Measurements from ENCODE around the gene ATIC. TPM values are rescaled to one million over a fixed set of nuclear protein-coding genes. Genes with fewer than 3 reads are reported as not detected.

ATIC gene
- total and polyA plus RNA-seq, 11 donors: 16.8 to 108 (median 49.6) TPM

GRCh38 chr2:215375467-215375830, 63.6 kb downstream of the ATIC start:
- Histone ChIP-seq H3K27me3 (no peaks in the 10 kb centered on the region), H3K4me1 (no peaks in the 10 kb centered on the region), H3K4me3 (no peak overlapping the region), H3K27ac (no peak overlapping the region), H3K36me3 (peaks cover 0 to 100% (median 90%) of the 10 kb centered on the region in 9 donors), H3K9me3 (no peaks in the 10 kb centered on the region)
- intact Hi-C loops (cut with DNase I): no loop called here
- no peak for DNase-seq
- TF ChIP-seq POLR2A (IDR thresholded peaks at IDR 0.05): no peak
- TF ChIP-seq CTCF (IDR thresholded peaks at IDR 0.05): no peak
- 94 to 98% (median 96%) methylated on average over 6 of the region's 6 CpGs for WGBS, 4 donors
- ATAC-seq: no peak

GRCh38 chr2:215376103-215376780, 64.4 kb downstream of the ATIC start:
- no peak for TF ChIP-seq CTCF (IDR thresholded peaks at IDR 0.05)
- no peak for TF ChIP-seq POLR2A (IDR thresholded peaks at IDR 0.05)
- ATAC-seq (no peak), DNase-seq (no peak)
- no peaks in the 10 kb centered on the region for H3K9me3 ChIP-seq
- no peaks in the 10 kb centered on the region for H3K4me1 ChIP-seq
- H3K27ac ChIP-seq: no peak overlapping the region
- intact Hi-C loops (cut with DNase I): no loop called here
- H3K4me3 ChIP-seq: no peak overlapping the region
- peaks cover 0 to 100% (median 92%) of the 10 kb centered on the region in 9 donors for H3K36me3 ChIP-seq
- no peaks in the 10 kb centered on the region for H3K27me3 ChIP-seq
- WGBS, 4 donors: 85 to 90% (median 88%) methylated on average over 9 of the region's 9 CpGs

GRCh38 chr2:215377283-215377682, 65.4 kb downstream of the ATIC start:
- Histone ChIP-seq H3K4me1 (no peaks in the 10 kb centered on the region), H3K27me3 (no peaks in the 10 kb centered on the region), H3K9me3 (no peaks in the 10 kb centered on the region), H3K36me3 (peaks cover 0 to 100% (median 91%) of the 10 kb centered on the region in 9 donors), H3K4me3 (no peak overlapping the region), H3K27ac (no peak overlapping the region)
- intact Hi-C loops (cut with DNase I): no loop called here
- DNase-seq (no peak), ATAC-seq (peak in 1 of 4 donors; percentile 3)
- TF ChIP-seq CTCF (IDR thresholded peaks at IDR 0.05) (no peak), POLR2A (IDR thresholded peaks at IDR 0.05) (no peak)
- 94 to 97% (median 96%) methylated on average over 2 of the region's 2 CpGs for WGBS, 4 donors

GRCh38 chr2:215378045-215378444, 66.2 kb downstream of the ATIC start:
- ATAC-seq (no peak), DNase-seq (no peak)
- 95 to 100% (median 96%) methylated on average over 3 of the region's 3 CpGs for WGBS, 4 donors
- no peak overlapping the region for H3K4me3 ChIP-seq
- H3K4me1 ChIP-seq: no peaks in the 10 kb centered on the region
- H3K27me3 ChIP-seq: no peaks in the 10 kb centered on the region
- intact Hi-C loops (cut with DNase I): no loop called here
- no peak overlapping the region for H3K27ac ChIP-seq
- H3K9me3 ChIP-seq: no peaks in the 10 kb centered on the region
- no peak for TF ChIP-seq CTCF (IDR thresholded peaks at IDR 0.05)
- no peak for TF ChIP-seq POLR2A (IDR thresholded peaks at IDR 0.05)
- peaks cover 0 to 100% (median 92%) of the 10 kb centered on the region in 9 donors for H3K36me3 ChIP-seq

Data from heart left ventricle (tissue), 16 donors.